HCT116 (cell line): ENCODE results near the gene GSTT2B.

Source experiments
- CEBPB ChIP-seq: IDR thresholded peaks from 2 replicates; pipeline ENCODE4 v1.6.1; 2012; ENCODE audit warnings: low read depth
- EZH2 ChIP-seq: fragments of 200-600 bp; sonication (generic); IDR thresholded peaks from 2 replicates; pipeline ENCODE4 v1.6.1; 2017; ENCODE audit warnings: antibody characterized with exemption, mixed run types
- EZH2phosphoT487 ChIP-seq: fragments of 200-600 bp; IDR thresholded peaks from 2 replicates; pipeline ENCODE4 v1.6.1; 2018; ENCODE audit warnings: antibody characterized with exemption, borderline replicate concordance
- POLR2A ChIP-seq: IDR thresholded peaks from 2 replicates; pipeline ENCODE4 v1.7.0; 2011; ENCODE audit warnings: borderline replicate concordance; ENCODE audit not compliant: insufficient read depth, insufficient read length; ENCODE audit errors: extremely low read depth
- POLR2AphosphoS5 ChIP-seq: IDR thresholded peaks from 2 replicates; pipeline ENCODE4 v1.6.1; 2011; ENCODE audit warnings: mild to moderate bottlenecking, low read depth, low read length, moderate library complexity
- SIN3A ChIP-seq: IDR thresholded peaks from 2 replicates; pipeline ENCODE4 v1.6.1; 2012; ENCODE audit warnings: low read depth
- SRF ChIP-seq: IDR thresholded peaks from 2 replicates; pipeline ENCODE4 v1.6.1; 2012; ENCODE audit warnings: low read depth
- YY1 ChIP-seq: IDR thresholded peaks from 2 replicates; pipeline ENCODE4 v1.6.1; 2011; ENCODE audit warnings: low read length, low read depth, moderate library complexity, mild to moderate bottlenecking; ENCODE audit not compliant: insufficient replicate concordance; ENCODE audit errors: extremely low read depth
- ZFX ChIP-seq: fragments of 450-650 bp; IDR thresholded peaks from 2 replicates; pipeline ENCODE4 v1.6.1; 2017
- ZNF274 ChIP-seq: fragments of 200-500 bp; sonication (Bioruptor generic); IDR thresholded peaks from 2 replicates; pipeline ENCODE4 v1.6.1; 2014; ENCODE audit warnings: mild to moderate bottlenecking, low read depth, low read length, inconsistent platforms
- TF ChIP-seq, protein P1 (sequence below), 3 experiments: fragments of 200-600 bp in 1 of 3; sonication (generic) in 1 of 3; IDR thresholded peaks in 2 of 3; conservative IDR thresholded peaks in 1 of 3; 2 replicates each; pipeline ENCODE4 v1.5.1; 2012 to 2017; ENCODE audit warnings: low read depth in 2 of 3, low read length in 2 of 3, antibody characterized with exemption in 1 of 3, borderline replicate concordance in 1 of 3, control low read depth in 1 of 3, mild to moderate bottlenecking in 1 of 3, mixed read lengths in 1 of 3, mixed run types in 1 of 3, moderate library complexity in 1 of 3; ENCODE audit not compliant: insufficient read depth in 1 of 3
- TF ChIP-seq, protein P2 (sequence below): IDR thresholded peaks from 2 replicates; pipeline ENCODE4 v1.6.1; 2011; ENCODE audit warnings: mild to moderate bottlenecking, low read length, moderate library complexity; ENCODE audit not compliant: insufficient replicate concordance; ENCODE audit errors: extremely low read depth
- TF ChIP-seq, protein P3 (sequence below): IDR thresholded peaks from 2 replicates; pipeline ENCODE4 v1.6.1; 2012

DNA sequence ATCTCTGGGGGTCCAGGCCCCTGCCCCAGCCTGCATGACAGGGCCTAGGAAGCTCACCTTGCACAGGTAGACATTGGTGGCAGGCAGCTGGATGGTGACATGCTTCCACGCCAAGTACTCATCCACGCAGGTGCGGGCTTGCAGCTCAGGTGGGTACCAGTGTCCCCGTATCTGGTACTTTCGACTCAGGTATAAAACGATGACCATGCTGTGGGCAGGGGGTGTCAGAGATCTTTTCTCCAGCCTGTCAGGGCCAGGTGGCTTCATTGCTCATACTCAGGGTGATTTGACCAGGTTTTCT is 45.9 kb upstream of the GSTT2B start:
- TF ChIP-seq, protein P1, sequence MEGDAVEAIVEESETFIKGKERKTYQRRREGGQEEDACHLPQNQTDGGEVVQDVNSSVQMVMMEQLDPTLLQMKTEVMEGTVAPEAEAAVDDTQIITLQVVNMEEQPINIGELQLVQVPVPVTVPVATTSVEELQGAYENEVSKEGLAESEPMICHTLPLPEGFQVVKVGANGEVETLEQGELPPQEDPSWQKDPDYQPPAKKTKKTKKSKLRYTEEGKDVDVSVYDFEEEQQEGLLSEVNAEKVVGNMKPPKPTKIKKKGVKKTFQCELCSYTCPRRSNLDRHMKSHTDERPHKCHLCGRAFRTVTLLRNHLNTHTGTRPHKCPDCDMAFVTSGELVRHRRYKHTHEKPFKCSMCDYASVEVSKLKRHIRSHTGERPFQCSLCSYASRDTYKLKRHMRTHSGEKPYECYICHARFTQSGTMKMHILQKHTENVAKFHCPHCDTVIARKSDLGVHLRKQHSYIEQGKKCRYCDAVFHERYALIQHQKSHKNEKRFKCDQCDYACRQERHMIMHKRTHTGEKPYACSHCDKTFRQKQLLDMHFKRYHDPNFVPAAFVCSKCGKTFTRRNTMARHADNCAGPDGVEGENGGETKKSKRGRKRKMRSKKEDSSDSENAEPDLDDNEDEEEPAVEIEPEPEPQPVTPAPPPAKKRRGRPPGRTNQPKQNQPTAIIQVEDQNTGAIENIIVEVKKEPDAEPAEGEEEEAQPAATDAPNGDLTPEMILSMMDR (IDR thresholded peaks at IDR 0.05 in 2 of 3, conservative IDR thresholded peaks at IDR 0.05 in 1 of 3; ENCODE audit: borderline replicate concordance in 1 of 3, insufficient read depth in 1 of 3, low read depth in 2 of 3, low read length in 2 of 3) = no peak
- TF ChIP-seq SIN3A = no peak
- TF ChIP-seq EZH2phosphoT487 = no peak
- TF ChIP-seq EZH2 = no peak
- TF ChIP-seq POLR2AphosphoS5 = no peak
- TF ChIP-seq SRF = no peak
- TF ChIP-seq CEBPB = no peak
- no peak for TF ChIP-seq ZNF274
- no peak for TF ChIP-seq YY1
- TF ChIP-seq POLR2A = no peak
- TF ChIP-seq, protein P2, sequence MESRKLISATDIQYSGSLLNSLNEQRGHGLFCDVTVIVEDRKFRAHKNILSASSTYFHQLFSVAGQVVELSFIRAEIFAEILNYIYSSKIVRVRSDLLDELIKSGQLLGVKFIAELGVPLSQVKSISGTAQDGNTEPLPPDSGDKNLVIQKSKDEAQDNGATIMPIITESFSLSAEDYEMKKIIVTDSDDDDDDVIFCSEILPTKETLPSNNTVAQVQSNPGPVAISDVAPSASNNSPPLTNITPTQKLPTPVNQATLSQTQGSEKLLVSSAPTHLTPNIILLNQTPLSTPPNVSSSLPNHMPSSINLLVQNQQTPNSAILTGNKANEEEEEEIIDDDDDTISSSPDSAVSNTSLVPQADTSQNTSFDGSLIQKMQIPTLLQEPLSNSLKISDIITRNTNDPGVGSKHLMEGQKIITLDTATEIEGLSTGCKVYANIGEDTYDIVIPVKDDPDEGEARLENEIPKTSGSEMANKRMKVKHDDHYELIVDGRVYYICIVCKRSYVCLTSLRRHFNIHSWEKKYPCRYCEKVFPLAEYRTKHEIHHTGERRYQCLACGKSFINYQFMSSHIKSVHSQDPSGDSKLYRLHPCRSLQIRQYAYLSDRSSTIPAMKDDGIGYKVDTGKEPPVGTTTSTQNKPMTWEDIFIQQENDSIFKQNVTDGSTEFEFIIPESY = no peak
- TF ChIP-seq, protein P3, sequence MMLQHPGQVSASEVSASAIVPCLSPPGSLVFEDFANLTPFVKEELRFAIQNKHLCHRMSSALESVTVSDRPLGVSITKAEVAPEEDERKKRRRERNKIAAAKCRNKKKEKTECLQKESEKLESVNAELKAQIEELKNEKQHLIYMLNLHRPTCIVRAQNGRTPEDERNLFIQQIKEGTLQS = no peak
- no peak for TF ChIP-seq ZFX
